GM12873 (cell line): ENCODE data around the gene SGO2.

Experiments used
- CTCF ChIP-seq: IDR thresholded peaks from 2 replicates; pipeline ENCODE4 v1.5.1; 2012; ENCODE audit warnings: low read depth, mild to moderate bottlenecking, moderate library complexity, low read length, control low read depth; ENCODE audit not compliant: insufficient read depth; ENCODE audit errors: missing control alignments

Gene SGO2

GRCh38 chr2:200616193-200616592 lies 90.2 kb downstream of the SGO2 start:
- no peak for TF ChIP-seq CTCF

GRCh38 chr2:200616656-200617055 lies 90.6 kb downstream of the SGO2 start:
- no peak for TF ChIP-seq CTCF

- TF ChIP-seq CTCF, result no peak
Observed at GRCh38 chr2:200617156-200618053, 91.4 kb downstream of the SGO2 start.

- TF ChIP-seq CTCF, result no peak
Observed at GRCh38 chr2:200618054-200618419, 92.0 kb downstream of the SGO2 start.

GRCh38 chr2:200618590-200619021 lies 92.6 kb downstream of the SGO2 start:
- peak; percentile 6 for TF ChIP-seq CTCF

GRCh38 chr2:200619279-200619678 lies 93.3 kb downstream of the SGO2 start:
- TF ChIP-seq CTCF, result no peak

- TF ChIP-seq CTCF, result no peak
Observed at GRCh38 chr2:200620606-200621390, 94.8 kb downstream of the SGO2 start.
